ENCODE data around the gene RPS13. TPM values are rescaled to one million over a fixed set of nuclear protein-coding genes. Genes with fewer than 3 reads are reported as not detected.
A peak's percentile ranks its signal among the peaks of the same experiment; 100 is the strongest.
"Not testable (repeated sequence)": the region's sequence is repeated elsewhere in the genome, so short reads cannot be mapped to it uniquely, and the experiment has no call there.

Gene RPS13
- 1,000 to 10,000 TPM; 2,045 to 2,099 TPM for total RNA-seq

DNA sequence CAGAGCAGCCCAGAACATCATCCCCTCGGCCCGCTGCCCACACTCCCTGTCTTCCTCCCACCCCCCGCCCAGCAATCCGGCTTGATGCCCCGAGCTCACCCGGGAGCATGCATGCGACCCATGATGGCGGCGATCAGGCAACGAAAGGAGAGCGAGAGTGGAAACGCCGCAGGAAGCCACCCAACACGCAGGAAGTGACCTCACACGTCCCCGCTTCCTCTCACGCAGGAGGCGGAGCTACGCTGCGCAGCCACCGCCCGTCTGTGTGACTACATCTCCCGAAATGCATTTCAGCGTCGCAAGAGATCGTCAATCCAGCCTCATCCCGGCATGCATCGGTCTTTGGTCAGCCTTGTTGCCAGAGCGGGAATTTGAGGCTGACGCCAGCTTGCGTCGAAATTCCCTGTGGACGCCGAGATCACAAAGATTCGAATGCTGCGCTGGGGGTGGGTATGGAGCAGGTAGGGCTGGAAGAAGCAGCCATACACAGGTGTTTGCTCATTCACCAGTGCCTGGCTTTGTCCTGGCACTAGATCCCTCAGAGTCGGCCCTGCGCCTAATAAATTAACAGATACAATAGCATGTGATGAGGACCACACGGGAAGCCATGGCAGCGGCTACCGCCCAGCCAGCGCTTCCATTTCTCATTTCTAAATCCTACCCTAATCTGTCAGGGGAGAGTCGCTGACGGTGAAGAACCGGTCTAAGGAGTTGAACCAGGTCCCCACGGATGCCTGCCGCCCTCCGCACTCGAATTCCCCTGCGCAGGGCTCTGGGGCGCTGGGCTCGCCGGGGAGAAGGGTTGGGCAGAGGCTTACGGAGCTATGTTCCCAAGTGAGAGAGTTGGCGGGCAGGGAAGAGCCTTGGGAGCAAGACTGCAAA is at the start of gene RPS13:
TSS of gene RPS13 (minus strand) at position 148 of the 882 bp plus-strand sequence. CDS start at position 122, 26 bp downstream.
- Mint-ChIP-seq H3K27ac (peak within 1 kb of the TSS; percentile 97), H3K4me1 (ENCODE audit: low read depth) (peaks cover 27% of the 10 kb centered on the region)

DNA sequence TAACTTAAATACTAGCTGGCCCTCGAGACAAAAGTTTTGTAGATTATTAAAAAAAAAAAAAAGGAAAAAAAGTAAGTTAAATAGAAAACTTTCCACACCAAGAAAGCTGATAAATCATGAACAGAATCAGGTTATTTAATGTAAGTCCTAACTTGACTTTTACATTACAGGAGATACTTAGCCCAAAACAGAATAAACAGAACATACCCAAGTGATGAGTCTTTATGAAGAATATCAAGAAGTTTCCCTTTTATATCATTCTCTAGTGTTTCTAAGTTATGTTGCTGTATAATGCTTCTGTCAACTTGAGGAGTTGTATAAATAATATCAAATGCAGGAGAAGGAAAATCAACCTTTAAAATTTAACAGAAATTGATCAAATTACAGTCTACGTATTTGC is 44.5 kb upstream of the RPS13 start:
- Mint-ChIP-seq H3K4me3 (no peak overlapping the region), H3K27me3 (ENCODE audit: low read depth) (no peaks in the 10 kb centered on the region), H3K9me3 (no peaks in the 10 kb centered on the region), H3K36me3 (ENCODE audit: low read depth) (peaks cover 11% of the 10 kb centered on the region), H3K27ac (no peak overlapping the region), H3K4me1 (ENCODE audit: low read depth) (no peaks in the 10 kb centered on the region)
- intact Hi-C loops (cut with micrococcal nuclease), result no loop called here
- DNase-seq, result no peak
- CTCF ChIA-PET, result no interaction called here

More for the DNA sequence above, at the start of gene RPS13:
- CTCF ChIA-PET, result interaction anchor here (0.6 to 1.0 kb wide), 7 partner anchors 16 to 360 kb away, joined by 3 to 6 read pairs (median 3); no protein-coding TSS in a partner anchor
- no peaks in the 10 kb centered on the region for H3K27me3 Mint-ChIP-seq (ENCODE audit: low read depth)
- no peaks in the 10 kb centered on the region for H3K9me3 Mint-ChIP-seq
- DNase-seq, result peak; percentile 97
- H3K4me3 Mint-ChIP-seq, result peak within 1 kb of the TSS; percentile 93
- peaks cover 51% of the 10 kb centered on the region for H3K36me3 Mint-ChIP-seq (ENCODE audit: low read depth)
- intact Hi-C loops (cut with micrococcal nuclease), result loop anchor here (1.0 to 5.0 kb wide), 12 partner anchors 63 to 1315 kb away; partner anchors contain the start of genes C11orf58, LDHA, NCR3LG1 and PLEKHA7

DNA sequence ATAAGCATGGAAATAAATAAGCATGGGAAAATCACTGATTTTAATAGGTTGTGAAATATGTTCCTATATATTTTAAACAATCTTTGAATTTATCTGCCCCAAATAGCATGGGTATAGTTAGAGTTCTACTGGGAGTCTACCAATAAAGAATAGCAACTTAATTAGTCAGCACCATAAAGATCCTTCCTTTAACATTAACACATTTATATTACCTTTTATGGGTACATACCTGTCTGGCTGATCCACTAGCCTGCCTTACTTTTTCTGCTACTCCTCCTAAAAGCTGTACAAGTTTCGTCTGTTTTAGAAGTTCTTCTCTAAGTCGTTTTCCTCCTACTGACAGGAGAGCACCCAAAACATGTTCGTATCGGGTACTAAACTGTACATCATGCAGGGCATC is 39.8 kb upstream of the RPS13 start:
- CTCF ChIA-PET, result no interaction called here
- Mint-ChIP-seq H3K27me3 (ENCODE audit: low read depth) (no peaks in the 10 kb centered on the region), H3K4me3 (no peak overlapping the region), H3K27ac (no peak overlapping the region), H3K9me3 (no peaks in the 10 kb centered on the region), H3K4me1 (ENCODE audit: low read depth) (no peaks in the 10 kb centered on the region), H3K36me3 (ENCODE audit: low read depth) (peaks cover 8% of the 10 kb centered on the region)
- no peak for DNase-seq
- intact Hi-C loops (cut with micrococcal nuclease), result no loop called here

DNA sequence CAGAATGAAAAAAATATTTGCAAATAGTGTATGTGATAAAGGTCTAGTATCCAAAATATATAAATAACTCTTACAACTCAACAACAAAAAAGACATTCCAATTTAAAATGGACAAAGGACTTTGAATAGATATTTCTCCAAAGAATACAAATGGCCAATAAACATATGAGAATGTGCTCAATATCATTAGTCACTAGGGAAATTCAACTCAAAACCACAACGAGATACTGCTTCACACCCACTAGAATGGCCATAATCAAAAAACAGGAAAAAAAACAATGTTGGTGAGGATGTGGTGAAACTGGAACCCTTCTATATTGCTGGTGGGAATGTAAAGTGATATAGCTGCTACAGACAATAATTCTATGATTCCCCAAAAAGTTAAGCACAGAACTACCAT is 38.6 kb upstream of the RPS13 start:
- H3K4me1 Mint-ChIP-seq (ENCODE audit: low read depth), result no peaks in the 10 kb centered on the region
- H3K36me3 Mint-ChIP-seq (ENCODE audit: low read depth), result peaks cover 9% of the 10 kb centered on the region
- intact Hi-C loops (cut with micrococcal nuclease), result no loop called here
- no peak overlapping the region for H3K27ac Mint-ChIP-seq
- no peaks in the 10 kb centered on the region for H3K9me3 Mint-ChIP-seq
- no peaks in the 10 kb centered on the region for H3K27me3 Mint-ChIP-seq (ENCODE audit: low read depth)
- no peak for DNase-seq
- CTCF ChIA-PET, result no interaction called here
- no peak overlapping the region for H3K4me3 Mint-ChIP-seq

DNA sequence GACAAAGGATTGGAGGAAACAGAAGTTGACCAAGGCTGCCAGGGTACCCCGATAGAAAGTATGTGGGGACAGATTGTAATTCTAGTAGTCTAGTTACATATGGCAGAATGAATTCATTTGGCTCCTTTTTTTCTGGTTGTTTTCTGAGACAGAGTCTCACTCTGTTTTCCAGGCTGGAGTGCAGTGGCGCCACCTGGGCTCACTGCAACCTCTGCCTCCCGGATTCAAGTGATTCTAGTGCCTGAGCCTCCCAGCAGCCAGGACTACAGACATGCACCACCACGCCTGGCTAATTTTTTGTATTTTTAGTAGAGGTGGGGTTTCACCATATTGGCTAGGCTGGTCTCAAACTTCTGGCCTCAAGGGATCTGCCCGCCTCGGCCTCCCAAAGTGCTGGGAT is 30.3 kb upstream of the RPS13 start:
- H3K27me3 Mint-ChIP-seq (ENCODE audit: low read depth); H3K27ac Mint-ChIP-seq; H3K36me3 Mint-ChIP-seq (ENCODE audit: low read depth); intact Hi-C loops (cut with micrococcal nuclease); H3K4me1 Mint-ChIP-seq (ENCODE audit: low read depth); H3K4me3 Mint-ChIP-seq; DNase-seq; H3K9me3 Mint-ChIP-seq: not testable (repeated sequence)
- CTCF ChIA-PET, result interaction anchor here (1.5 kb wide), 1 partner anchor 11 kb away, joined by 3 read pairs; no protein-coding TSS in a partner anchor

DNA sequence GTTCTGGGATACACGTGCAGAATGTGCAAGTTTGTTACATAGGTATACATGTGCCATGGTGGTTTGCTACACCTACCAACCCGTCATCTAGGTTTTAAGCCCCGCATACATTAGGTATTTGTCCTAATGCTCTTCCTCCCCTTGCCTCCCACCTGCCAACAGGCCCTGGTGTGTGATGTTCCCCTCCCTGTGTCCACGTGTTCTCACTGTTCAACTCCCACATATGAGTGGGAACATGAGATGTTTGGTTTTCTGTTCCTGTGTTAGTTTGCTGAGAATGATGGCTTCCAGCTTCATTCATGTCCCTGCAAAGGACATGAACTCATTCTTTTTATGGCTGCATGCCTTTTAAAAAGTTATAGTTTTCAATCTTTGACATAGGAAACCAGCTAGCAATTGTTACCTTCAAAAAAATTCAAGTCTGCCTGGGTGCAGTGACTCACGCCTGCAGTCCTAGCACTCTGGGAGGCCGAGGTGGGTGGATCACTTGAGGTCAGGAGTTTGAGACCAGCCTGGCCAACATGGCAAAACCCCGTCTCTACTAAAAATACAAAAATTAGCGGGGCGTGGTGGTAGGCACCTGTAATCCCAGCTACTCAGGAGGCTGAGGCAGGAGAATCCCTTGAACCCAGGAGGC is 28.1 kb upstream of the RPS13 start:
- H3K36me3 Mint-ChIP-seq (ENCODE audit: low read depth); H3K27me3 Mint-ChIP-seq (ENCODE audit: low read depth); H3K4me1 Mint-ChIP-seq (ENCODE audit: low read depth); H3K9me3 Mint-ChIP-seq; DNase-seq; intact Hi-C loops (cut with micrococcal nuclease); H3K4me3 Mint-ChIP-seq; CTCF ChIA-PET; H3K27ac Mint-ChIP-seq: not testable (repeated sequence)

DNA sequence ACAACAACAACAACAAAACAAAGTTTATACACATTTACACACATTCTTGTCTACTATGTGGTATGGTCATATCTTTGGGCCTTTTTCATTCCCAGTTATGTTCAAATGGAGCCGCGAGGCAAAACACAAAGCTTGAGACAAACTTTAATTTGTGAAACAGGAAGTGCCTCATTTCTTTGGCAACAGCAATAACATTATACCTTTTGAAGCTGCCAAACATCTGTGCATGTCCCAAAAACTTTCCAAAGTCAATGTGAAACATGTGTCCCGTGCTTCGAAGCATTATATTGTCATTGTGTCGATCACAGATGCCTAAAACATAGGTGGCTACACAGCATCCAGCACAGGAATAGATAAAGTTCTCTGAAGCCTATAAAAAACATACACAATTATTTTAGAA is 25.0 kb upstream of the RPS13 start:
- Mint-ChIP-seq H3K4me3 (no peak overlapping the region), H3K36me3 (ENCODE audit: low read depth) (peaks cover 12% of the 10 kb centered on the region), H3K9me3 (no peaks in the 10 kb centered on the region), H3K27ac (no peak overlapping the region), H3K27me3 (ENCODE audit: low read depth) (no peaks in the 10 kb centered on the region), H3K4me1 (ENCODE audit: low read depth) (no peaks in the 10 kb centered on the region)
- no peak for DNase-seq
- intact Hi-C loops (cut with micrococcal nuclease), result no loop called here
- CTCF ChIA-PET, result no interaction called here

DNA sequence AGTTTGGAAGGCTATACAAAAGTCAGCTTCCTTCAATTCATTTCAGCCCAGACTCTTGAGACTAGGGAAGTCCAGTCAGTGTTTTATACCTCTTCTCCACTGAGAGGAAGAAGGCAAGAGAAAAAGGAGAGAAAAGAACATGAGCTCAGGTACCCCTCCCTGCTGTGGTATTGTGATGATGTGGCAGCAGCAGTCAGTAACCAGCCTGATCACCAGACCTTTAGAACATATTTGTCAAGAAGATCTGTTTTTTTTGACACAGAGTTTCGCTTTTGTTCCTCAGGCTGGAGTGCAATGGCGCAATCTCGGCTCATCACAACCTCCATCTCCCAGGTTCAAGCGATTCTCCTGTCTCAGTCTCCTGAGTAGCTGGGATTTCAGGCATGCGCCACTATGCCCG is 21.2 kb upstream of the RPS13 start:
- Mint-ChIP-seq H3K27me3 (ENCODE audit: low read depth) (no peaks in the 10 kb centered on the region), H3K4me3 (no peak overlapping the region), H3K36me3 (ENCODE audit: low read depth) (peaks cover 6% of the 10 kb centered on the region), H3K27ac (no peak overlapping the region), H3K9me3 (no peaks in the 10 kb centered on the region), H3K4me1 (ENCODE audit: low read depth) (no peaks in the 10 kb centered on the region)
- CTCF ChIA-PET, result no interaction called here
- no peak for DNase-seq
- intact Hi-C loops (cut with micrococcal nuclease), result no loop called here

DNA sequence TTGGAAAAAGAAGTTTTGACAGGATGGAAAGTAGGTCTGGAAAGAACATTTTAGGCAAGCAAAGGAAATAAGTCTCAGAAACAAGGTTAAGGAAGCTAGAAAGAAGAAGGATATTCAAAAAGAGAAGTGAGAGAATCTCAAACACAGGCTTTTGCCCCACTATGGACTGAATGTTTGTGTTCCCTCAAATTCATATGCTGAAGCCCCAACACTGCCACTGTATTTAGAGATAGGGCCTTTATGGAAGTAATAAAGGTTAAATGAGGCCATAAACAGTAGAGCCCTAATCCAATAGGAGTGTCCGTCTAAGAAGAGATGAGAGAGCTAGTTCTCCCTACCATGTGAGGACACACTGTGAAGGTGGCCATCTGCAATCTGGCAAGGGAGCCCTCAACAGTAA is 20.6 kb upstream of the RPS13 start:
- CTCF ChIA-PET, result no interaction called here
- peaks cover 6% of the 10 kb centered on the region for H3K36me3 Mint-ChIP-seq (ENCODE audit: low read depth)
- no peak overlapping the region for H3K4me3 Mint-ChIP-seq
- H3K27me3 Mint-ChIP-seq (ENCODE audit: low read depth), result no peaks in the 10 kb centered on the region
- H3K27ac Mint-ChIP-seq, result no peak overlapping the region
- no peak for DNase-seq
- intact Hi-C loops (cut with micrococcal nuclease), result no loop called here
- H3K4me1 Mint-ChIP-seq (ENCODE audit: low read depth), result no peaks in the 10 kb centered on the region
- no peaks in the 10 kb centered on the region for H3K9me3 Mint-ChIP-seq

DNA sequence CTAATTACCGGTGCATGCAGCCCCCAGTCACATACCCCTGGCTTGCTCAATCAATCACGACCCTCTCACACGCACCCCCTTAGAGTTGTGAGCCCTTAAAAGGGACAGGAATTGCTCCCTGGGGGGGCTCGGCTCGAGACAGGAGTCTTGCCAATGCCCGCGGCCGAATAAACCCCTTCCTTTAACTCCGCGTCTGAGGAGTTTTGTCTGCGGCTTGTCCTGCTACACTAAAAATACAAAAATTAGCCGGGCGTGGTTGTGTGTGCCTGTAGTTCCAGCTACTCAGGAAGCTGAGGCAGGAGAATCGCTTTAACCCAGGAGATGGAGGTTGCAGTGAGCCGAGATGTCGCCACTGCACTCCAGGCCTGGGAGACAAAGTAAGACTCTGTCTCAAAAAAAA is 8.5 kb upstream of the RPS13 start:
- DNase-seq; intact Hi-C loops (cut with micrococcal nuclease); H3K36me3 Mint-ChIP-seq (ENCODE audit: low read depth); H3K27me3 Mint-ChIP-seq (ENCODE audit: low read depth); H3K4me3 Mint-ChIP-seq; H3K27ac Mint-ChIP-seq; H3K4me1 Mint-ChIP-seq (ENCODE audit: low read depth); H3K9me3 Mint-ChIP-seq: not testable (repeated sequence)
- CTCF ChIA-PET, result interaction anchor here (0.6 kb wide), 1 partner anchor 301 kb away, joined by 6 read pairs; no protein-coding TSS in a partner anchor

DNA sequence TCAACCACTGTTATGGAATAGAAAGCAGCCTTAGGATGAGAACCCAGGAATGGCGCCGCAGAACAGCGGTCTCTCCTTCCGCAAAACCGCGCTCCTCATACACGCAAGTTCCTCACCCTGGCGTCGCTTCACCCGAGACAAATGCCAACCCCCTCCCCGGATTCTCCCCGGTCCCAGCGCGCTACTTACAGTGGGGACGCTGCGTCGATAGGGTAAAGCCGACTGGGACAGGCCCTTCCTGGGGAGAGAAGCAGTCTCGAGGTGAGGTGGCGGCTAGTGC is 287 bp downstream of the RPS13 start:
- Mint-ChIP-seq H3K27ac (peak overlapping the region; percentile 97), H3K27me3 (ENCODE audit: low read depth) (no peaks in the 10 kb centered on the region), H3K36me3 (ENCODE audit: low read depth) (peaks cover 54% of the 10 kb centered on the region), H3K4me3 (peak overlapping the region; percentile 93), H3K4me1 (ENCODE audit: low read depth) (peaks cover 27% of the 10 kb centered on the region), H3K9me3 (no peaks in the 10 kb centered on the region)
- intact Hi-C loops (cut with micrococcal nuclease), result loop anchor here (1.0 to 5.0 kb wide), 12 partner anchors 62 to 1315 kb away; partner anchors contain the start of genes C11orf58, LDHA, NCR3LG1 and PLEKHA7
- no peak for DNase-seq
- CTCF ChIA-PET, result interaction anchor here (0.6 to 2.4 kb wide), 2 partner anchors 198 to 257 kb away, joined by 6 to 7 read pairs; no protein-coding TSS in a partner anchor

DNA sequence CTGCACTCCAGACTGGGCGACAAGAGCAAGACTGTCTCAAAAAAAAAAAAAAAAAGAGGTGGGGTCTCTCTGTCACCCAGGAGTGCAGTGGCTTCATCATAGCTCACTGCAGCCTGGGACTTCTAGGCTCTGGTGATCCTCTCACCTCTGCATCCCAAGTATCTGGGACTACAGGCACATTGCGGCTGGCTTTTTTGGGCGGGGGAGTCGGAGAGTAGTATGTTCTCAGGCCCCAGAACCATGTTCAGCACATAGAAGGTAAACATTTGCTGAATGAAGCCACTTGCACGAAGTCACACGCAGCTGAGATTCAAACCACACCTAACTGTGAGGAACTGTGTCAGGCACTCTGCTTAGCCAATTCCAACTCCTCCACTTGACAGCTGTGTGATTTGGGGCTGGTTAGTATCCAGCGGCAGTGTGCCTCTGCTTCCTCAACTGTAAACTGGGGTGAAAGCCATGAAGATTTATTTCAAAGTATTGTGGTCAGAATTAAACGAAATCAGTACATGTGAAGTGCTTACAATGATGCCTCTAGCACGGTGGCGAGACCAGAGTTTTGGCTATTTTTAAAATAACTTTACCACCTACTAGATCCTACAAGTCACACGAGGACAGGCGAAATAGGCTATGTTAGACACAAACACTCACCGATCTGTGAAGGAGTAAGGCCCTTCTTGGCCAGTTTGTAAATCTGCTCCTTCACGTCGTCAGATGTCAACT is 789 bp downstream of the RPS13 start:
- Mint-ChIP-seq H3K9me3 (no peaks in the 10 kb centered on the region), H3K27me3 (ENCODE audit: low read depth) (no peaks in the 10 kb centered on the region), H3K4me1 (ENCODE audit: low read depth) (peaks cover 27% of the 10 kb centered on the region), H3K27ac (peak overlapping the region; percentile 97), H3K36me3 (ENCODE audit: low read depth) (peaks cover 54% of the 10 kb centered on the region), H3K4me3 (peak overlapping the region; percentile 93)
- CTCF ChIA-PET, result interaction anchor here (0.6 to 2.4 kb wide), 2 partner anchors 256 to 627 kb away, joined by 4 to 7 read pairs; no protein-coding TSS in a partner anchor
- DNase-seq, result peak; percentile 20
- intact Hi-C loops (cut with micrococcal nuclease), result loop anchor here (1.0 to 5.0 kb wide), 12 partner anchors 62 to 1316 kb away; partner anchors contain the start of genes C11orf58, LDHA, NCR3LG1 and PLEKHA7

Measured in activated naive CD4-positive, alpha-beta T cell treated with anti-CD3 and anti-CD28 coated beads for 36 hours (primary cell).